ENCODE results near the gene MRPS27. TPM values are rescaled to one million over a fixed set of nuclear protein-coding genes. Genes with fewer than 3 reads are reported as not detected.
A peak's percentile ranks its signal among the peaks of the same experiment; 100 is the strongest.

Gene MRPS27
- total and polyA plus RNA-seq, 9 of the 15 experiments (the other 6 are each of a cell fraction or from before 2014, with no cell fraction given), result 73.6 to 144 (median 106) TPM

- TF ChIP-seq RHOXF2B (CRISPR knock-in tag; conservative IDR thresholded peaks at IDR 0.05) (no peak), RUNX1 (IDR thresholded peaks at IDR 0.05; ENCODE audit: low read depth) (no peak), EZH2 (IDR thresholded peaks at IDR 0.05; ENCODE audit: borderline replicate concordance, low read depth, low read length) (no peak), IRF9 (tag; IDR thresholded peaks at IDR 0.05) (peak; percentile 96), RB1 (IDR thresholded peaks at IDR 0.05; ENCODE audit: low read depth) (no peak), MEF2D (tag; conservative IDR thresholded peaks at IDR 0.05; ENCODE audit: low read depth) (no peak), ZNF24 (IDR thresholded peaks at IDR 0.05) (no peak), ZNF778 (CRISPR knock-in tag; IDR thresholded peaks at IDR 0.05) (no peak), MAFK (IDR thresholded peaks at IDR 0.05; ENCODE audit: low read length) (no peak), ZNF318 (IDR thresholded peaks at IDR 0.05; ENCODE audit: borderline replicate concordance in 1 of 2, low read depth in 1 of 2) (no peak; a peak in 1 of 4 replicates), ZBTB1 (CRISPR knock-in tag; IDR thresholded peaks at IDR 0.05; ENCODE audit: borderline replicate concordance, low read depth) (no peak), ZNF583 (CRISPR knock-in tag; IDR thresholded peaks at IDR 0.05) (no peak; the same call in 1 of the 2 replicates), ZNF165 (CRISPR knock-in tag; IDR thresholded peaks at IDR 0.05; ENCODE audit: borderline replicate concordance) (no peak), MYBL2 (IDR thresholded peaks at IDR 0.05; ENCODE audit: low read depth) (no peak), MYBL2 (CRISPR knock-in tag; IDR thresholded peaks at IDR 0.05; ENCODE audit: borderline replicate concordance) (no peak), ZNF707 (CRISPR knock-in tag; conservative IDR thresholded peaks at IDR 0.05) (no peak), ASH1L (IDR thresholded peaks at IDR 0.05; ENCODE audit: borderline replicate concordance, low read depth, partially characterized antibody) (no peak), TAF7 (tag; IDR thresholded peaks at IDR 0.05) (peak; percentile 51; the same call in 1 of the 2 replicates), HNRNPUL1 (IDR thresholded peaks at IDR 0.05; ENCODE audit: low read length) (no peak), ATF7 (IDR thresholded peaks at IDR 0.05) (peak; percentile 95), ETS2 (tag; IDR thresholded peaks at IDR 0.05; ENCODE audit: borderline replicate concordance, poor library complexity, severe bottlenecking) (no peak)
Observed at GRCh38 chr5:72281764-72282499, 38.1 kb downstream of the MRPS27 start (continued).
